CD4-positive, alpha-beta T cell (primary cell): ENCODE data around the gene GRB14. TPM values are rescaled to one million over a fixed set of nuclear protein-coding genes. Genes with fewer than 3 reads are reported as not detected.

Experiments
- ATAC-seq: fragments of 200-7000 bp; cut with Tn5 transposase; one replicate; pipeline ENCODE4 v1.10.0; 2022; ENCODE audit warnings: mild to moderate bottlenecking; ENCODE audit not compliant: poor library complexity
- CTCF ChIA-PET: fragments of 350-600 bp; sonication (Branson Sonifier 250); formaldehyde crosslinking; loops from one replicate; lab custom pipeline; 2021; ENCODE audit warnings: antibody characterized with exemption, inconsistent platforms; lab: Charles Lee
- POLR2A ChIA-PET: fragments of 350-600 bp; sonication (Branson Sonifier 250); formaldehyde crosslinking; loops from one replicate; lab custom pipeline; 2021; ENCODE audit warnings: antibody characterized with exemption, inconsistent platforms; lab: Charles Lee
- DNase-seq, 14 experiments: peaks; one replicate each; pipeline ENCODE4 v3.0.0-alpha.2; 2013 to 2020; ENCODE audit warnings: mixed read lengths in 2 of 14
- H3K27ac ChIP-seq, 2 donors: one replicate each; pipeline versions ENCODE4 v1.5.1 to v1.7.0; 2013; ENCODE audit warnings: low read length in 2 of 2, low read depth in 1 of 2, mild to moderate bottlenecking in 1 of 2
- H3K27me3 ChIP-seq, 2 experiments: 1 replicate in 1 of 2; 2 replicates in 1 of 2; pipeline versions ENCODE4 v1.6.1 to v1.7.0; 2013; ENCODE audit warnings: low read length in 2 of 2, control low read depth in 1 of 2, mild to moderate bottlenecking in 1 of 2, moderate library complexity in 1 of 2; ENCODE audit not compliant: insufficient read depth in 2 of 2, control insufficient read depth in 1 of 2
- H3K36me3 ChIP-seq: one replicate; pipeline ENCODE4 v1.6.1; 2013; ENCODE audit warnings: low read length, control low read depth; ENCODE audit not compliant: insufficient read depth
- H3K4me1 ChIP-seq: one replicate; pipeline ENCODE4 v1.6.1; 2013; ENCODE audit warnings: low read length, control low read depth; ENCODE audit not compliant: insufficient read depth
- H3K4me3 ChIP-seq: one replicate; pipeline ENCODE4 v1.5.1; 2013; ENCODE audit warnings: mild to moderate bottlenecking, low read length, moderate library complexity
- H3K9me3 ChIP-seq, 2 experiments: 1 replicate in 1 of 2; 2 replicates in 1 of 2; pipeline versions ENCODE4 v1.6.1 to v1.7.0; 2013; ENCODE audit warnings: low read length in 2 of 2, mild to moderate bottlenecking in 2 of 2, control low read depth in 1 of 2, moderate library complexity in 1 of 2; ENCODE audit not compliant: control insufficient read depth in 1 of 2, insufficient read depth in 1 of 2
- H3K27ac Mint-ChIP-seq: one replicate; pipeline ENCODE4 v1.8.0; 2020; ENCODE audit warnings: mixed read lengths
- H3K27me3 Mint-ChIP-seq: one replicate; pipeline ENCODE4 v1.8.0; 2021; ENCODE audit warnings: mixed read lengths
- H3K36me3 Mint-ChIP-seq: one replicate; pipeline ENCODE4 v1.8.0; 2021; ENCODE audit warnings: low read depth, mixed read lengths
- H3K4me1 Mint-ChIP-seq: one replicate; pipeline ENCODE4 v1.8.0; 2021; ENCODE audit warnings: low read depth, mixed read lengths
- H3K4me3 Mint-ChIP-seq: one replicate; pipeline ENCODE4 v1.8.0; 2020; ENCODE audit warnings: mild to moderate bottlenecking, mixed read lengths
- H3K9me3 Mint-ChIP-seq: one replicate; pipeline ENCODE4 v1.8.0; 2020; ENCODE audit warnings: mixed read lengths
- CTCF ChIP-seq: fragments of 200-600 bp; IDR thresholded peaks from one replicate; pipeline ENCODE4 v1.8.0; 2022; ENCODE audit warnings: antibody characterized with exemption, mild to moderate bottlenecking
- intact Hi-C, 2 experiments: fragments of 100-400 bp; cut with DNase I in 1 of 2; cut with micrococcal nuclease in 1 of 2; formaldehyde crosslinking; loops; one replicate each; pipeline versions ENCODE4 v1.15.1 to v1.9.0; 2023 to 2025; cut with DNase I, micrococcal nuclease
- total RNA-seq, 174 experiments: library from RNA in 2 of 174; stranded (reverse) in 2 of 174; gene quantifications; one replicate each; pipeline ENCODE4 v1.2.3 and lab custom pipeline; 2021 to 2026

GRB14 gene
- total RNA-seq, 2 experiments from 2014 or later, result not detected

DNA sequence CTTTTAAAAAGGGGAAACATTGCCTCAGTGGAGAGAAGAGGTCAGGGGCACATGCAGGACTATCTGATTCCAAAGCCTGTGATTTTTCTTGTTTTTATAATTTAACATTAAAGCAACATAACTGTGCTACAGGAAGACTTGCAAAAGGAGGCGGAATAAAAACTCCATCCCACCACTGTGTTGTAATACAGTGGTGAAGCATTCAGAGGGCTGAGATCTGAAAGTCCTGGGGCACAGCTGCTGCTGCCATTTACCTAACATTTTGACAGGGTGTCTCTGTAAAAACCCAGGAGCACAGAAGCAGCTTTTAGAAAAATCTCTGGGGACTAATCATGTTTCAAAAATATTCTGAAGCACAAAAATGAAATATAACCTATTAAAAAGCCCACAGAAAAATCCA, 97.6 kb downstream of the GRB14 start:
- Mint-ChIP-seq H3K36me3 (no peaks in the 10 kb centered on the region), H3K27ac (no peak overlapping the region), H3K4me1 (no peaks in the 10 kb centered on the region), H3K9me3 (peaks cover 21% of the 10 kb centered on the region), H3K4me3 (no peak overlapping the region), H3K27me3 (no peaks in the 10 kb centered on the region)
- intact Hi-C loops, result no loop called here
- no peaks in the 10 kb centered on the region for H3K27me3 ChIP-seq
- no peak overlapping the region for H3K4me3 ChIP-seq
- no peaks in the 10 kb centered on the region for H3K36me3 ChIP-seq
- H3K27ac ChIP-seq, result no peak overlapping the region
- H3K4me1 ChIP-seq, result no peaks in the 10 kb centered on the region
- H3K9me3 ChIP-seq, result no peaks in the 10 kb centered on the region
- ATAC-seq (no peak), DNase-seq (no peak)
- CTCF ChIA-PET, result no interaction called here
- POLR2A ChIA-PET, result no interaction called here
- no peak for TF ChIP-seq CTCF

- ChIA-PET CTCF (no interaction called here), POLR2A (no interaction called here)
- Mint-ChIP-seq H3K36me3 (no peaks in the 10 kb centered on the region), H3K4me3 (no peak overlapping the region), H3K9me3 (peaks cover 24% of the 10 kb centered on the region), H3K4me1 (no peaks in the 10 kb centered on the region), H3K27me3 (no peaks in the 10 kb centered on the region), H3K27ac (no peak overlapping the region)
- Histone ChIP-seq H3K4me1 (no peaks in the 10 kb centered on the region), H3K4me3 (no peak overlapping the region), H3K36me3 (no peaks in the 10 kb centered on the region), H3K27me3 (no peaks in the 10 kb centered on the region), H3K9me3 (no peaks in the 10 kb centered on the region), H3K27ac (no peak overlapping the region)
- DNase-seq (no peak), ATAC-seq (no peak)
- no peak for TF ChIP-seq CTCF
- intact Hi-C loops, result no loop called here
These were observed 98.3 kb downstream of the GRB14 start for GRCh38 chr2:164523009-164523408.

- H3K4me1 Mint-ChIP-seq, result no peaks in the 10 kb centered on the region
- Histone ChIP-seq H3K36me3 (no peaks in the 10 kb centered on the region), H3K4me1 (no peaks in the 10 kb centered on the region), H3K4me3 (no peak overlapping the region), H3K27me3 (no peaks in the 10 kb centered on the region), H3K27ac (no peak overlapping the region), H3K9me3 (no peaks in the 10 kb centered on the region)
- TF ChIP-seq CTCF, result no peak
- peaks cover 24% of the 10 kb centered on the region for H3K9me3 Mint-ChIP-seq
- no peak overlapping the region for H3K4me3 Mint-ChIP-seq
- ChIA-PET CTCF (no interaction called here), POLR2A (no interaction called here)
- no peak for ATAC-seq
- no peak overlapping the region for H3K27ac Mint-ChIP-seq
- H3K36me3 Mint-ChIP-seq, result no peaks in the 10 kb centered on the region
- H3K27me3 Mint-ChIP-seq, result no peaks in the 10 kb centered on the region
- no peak for DNase-seq
- intact Hi-C loops, result no loop called here
These were observed 98.7 kb downstream of the GRB14 start for GRCh38 chr2:164522561-164522981.
